Transverse colon (tissue), 4 donors: Measurements from ENCODE around the gene TOMM70. TPM values are rescaled to one million over a fixed set of nuclear protein-coding genes. Genes with fewer than 3 reads are reported as not detected.

Experiments
- DNase-seq: peaks from one replicate; pipeline ENCODE4 v3.0.0-alpha.2; 2019
- H3K27ac ChIP-seq, 4 donors: fragments of 200-600 bp; sonication (generic); 2 replicates each; pipeline ENCODE4 v1.5.1; 2016 to 2018; ENCODE audit warnings: inconsistent platforms in 4 of 4
- H3K27me3 ChIP-seq: fragments of 200-600 bp; sonication (generic); 2 replicates; pipeline ENCODE4 v1.5.1; 2017; ENCODE audit warnings: inconsistent platforms
- H3K36me3 ChIP-seq, 4 donors: fragments of 200-600 bp; sonication (generic); 2 replicates each; pipeline ENCODE4 v1.5.1; 2017 to 2019; ENCODE audit warnings: inconsistent platforms in 4 of 4
- H3K4me1 ChIP-seq, 4 donors: fragments of 200-600 bp; sonication (generic); 2 replicates each; pipeline ENCODE4 v1.5.1; 2017 to 2020; ENCODE audit warnings: inconsistent platforms in 4 of 4
- H3K4me3 ChIP-seq, 4 donors: fragments of 200-600 bp; sonication (generic); 1 replicate in 1 of 4; 2 replicates in 3 of 4; pipeline versions ENCODE4 v1.5.1 to v1.6.1; 2017 to 2019; ENCODE audit warnings: inconsistent platforms in 4 of 4
- H3K9me3 ChIP-seq, 2 donors: fragments of 200-600 bp; sonication (generic); 2 replicates each; pipeline ENCODE4 v1.5.1; 2017 to 2019; ENCODE audit warnings: inconsistent platforms in 2 of 2
- CTCF ChIP-seq, 5 experiments: fragments of 200-600 bp in 3 of 5; fragments of 450-650 bp in 2 of 5; sonication (generic) in 3 of 5; IDR thresholded peaks; 1 replicate in 2 of 5; 2 replicates in 3 of 5; pipeline ENCODE4 v1.5.1; 2016 to 2017; ENCODE audit warnings: antibody characterized with exemption in 5 of 5, inconsistent platforms in 3 of 5, mild to moderate bottlenecking in 2 of 5, moderate library complexity in 1 of 5
- EP300 ChIP-seq: sonication (generic); formaldehyde crosslinking; IDR thresholded peaks from one replicate; pipeline ENCODE4 v1.6.1; 2017; ENCODE audit warnings: antibody characterized with exemption, low read depth
- POLR2A ChIP-seq: fragments of 450-650 bp; IDR thresholded peaks from one replicate; pipeline ENCODE4 v1.6.1; 2016; ENCODE audit warnings: antibody characterized with exemption, mild to moderate bottlenecking, moderate library complexity
- POLR2AphosphoS5 ChIP-seq, 3 donors: sonication (generic); formaldehyde crosslinking; IDR thresholded peaks; one replicate each; pipeline ENCODE4 v1.6.1; 2016; ENCODE audit warnings: antibody characterized with exemption in 3 of 3
- WGBS, 2 donors: methylation state at CpG; one replicate each; pipeline ENCODE4 v1.1.5; 2018; ENCODE audit warnings: low coverage in 1 of 2; 5-methylcytosine and 5-hydroxymethylcytosine counted together
- in situ Hi-C, 4 donors: fragments of 200-750 bp; cut with MboI; loops; one replicate each; pipeline versions ENCODE4 v1.15.0 to v1.15.1; 2017; ENCODE audit warnings: low sequenced_read_pairs in 3 of 4, low pct_ligation_motif_present in 1 of 4, low pct_unique_long_range_greater_than_20kb in 1 of 4
- intact Hi-C: fragments of 100-400 bp; cut with DNase I; formaldehyde crosslinking; loops from one replicate; pipeline ENCODE4 v1.15.1; 2023; ENCODE audit warnings: low total_unique reads
- total RNA-seq, 4 donors: library from RNA; depleted of rRNA; stranded (reverse); fragments of >200 nt; gene quantifications; one replicate each; pipeline ENCODE4 v1.1.0, GENCODE V29; 2016

The TOMM70 gene
- total RNA-seq, 4 donors from 2014 or later = 13.1 to 38.1 (median 33.0) TPM

GRCh38 chr3:100324044-100324443, 76.8 kb downstream of the TOMM70 start:
- H3K27ac ChIP-seq = no peak overlapping the region
- H3K4me3 ChIP-seq = no peak overlapping the region
- no peaks in the 10 kb centered on the region for H3K27me3 ChIP-seq
- in situ Hi-C loops (loop anchor here in 1 of 4 donors (25.0 kb wide), 1 partner anchor 263 kb away; no protein-coding TSS in a partner anchor), intact Hi-C loops (no loop called here)
- peaks cover 0 to 40% (median 18%) of the 10 kb centered on the region in 4 donors for H3K36me3 ChIP-seq
- no peaks in the 10 kb centered on the region for H3K4me1 ChIP-seq
- TF ChIP-seq POLR2A (no peak), EP300 (no peak), POLR2AphosphoS5 (IDR thresholded peaks at IDR 0.05) (no peak), CTCF (IDR thresholded peaks at IDR 0.05) (no peak)
- no peaks in the 10 kb centered on the region for H3K9me3 ChIP-seq
- no peak for DNase-seq

DNA sequence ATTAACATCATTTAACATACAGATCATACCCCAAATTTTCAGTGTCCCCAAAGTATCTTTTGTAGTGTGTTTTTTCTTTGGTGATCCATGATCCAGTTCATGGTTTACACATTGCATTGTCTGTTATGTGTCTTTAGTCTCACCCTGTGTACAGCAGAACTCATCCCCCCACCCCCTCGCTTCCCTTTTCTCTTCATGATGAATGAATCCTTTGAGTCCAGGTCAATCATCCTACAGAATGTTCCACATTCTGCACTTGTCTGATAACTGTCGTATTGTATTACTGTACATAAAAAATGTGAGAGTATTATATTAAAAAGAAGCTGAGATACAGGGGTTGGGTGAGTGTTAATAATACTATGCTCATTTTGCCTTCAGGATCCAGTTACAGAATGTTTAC, 80.9 kb downstream of the TOMM70 start:
- TF ChIP-seq CTCF (IDR thresholded peaks at IDR 0.05) = no peak
- TF ChIP-seq EP300 = no peak
- TF ChIP-seq POLR2A = no peak
- H3K4me1 ChIP-seq = peaks cover 0 to 6% (median 2%) of the 10 kb centered on the region in 4 donors
- intact Hi-C loops = no loop called here
- H3K4me3 ChIP-seq = no peak overlapping the region
- H3K27ac ChIP-seq = no peak overlapping the region
- H3K36me3 ChIP-seq = peaks cover 0 to 40% (median 15%) of the 10 kb centered on the region in 4 donors
- no peaks in the 10 kb centered on the region for H3K27me3 ChIP-seq
- DNase-seq = no peak
- 94 to 95% methylated on average over 2 of the region's 2 CpGs for WGBS, 2 donors
- in situ Hi-C loops = loop anchor here in 2 of 4 donors (10.0 to 25.0 kb wide), 2 partner anchors 267 to 275 kb away; no protein-coding TSS in a partner anchor
- no peaks in the 10 kb centered on the region for H3K9me3 ChIP-seq

GRCh38 chr3:100317912-100318311, 83.0 kb downstream of the TOMM70 start:
- Histone ChIP-seq H3K27me3 (no peaks in the 10 kb centered on the region), H3K4me1 (peaks cover 0 to 6% (median 2%) of the 10 kb centered on the region in 4 donors), H3K4me3 (no peak overlapping the region), H3K36me3 (peaks cover 0 to 31% (median 8%) of the 10 kb centered on the region in 4 donors), H3K9me3 (no peaks in the 10 kb centered on the region), H3K27ac (no peak overlapping the region)
- 67 to 73% methylated on average over 1 to 2 of the region's 2 CpGs for WGBS, 2 donors
- DNase-seq = no peak
- TF ChIP-seq EP300 (no peak), POLR2AphosphoS5 (IDR thresholded peaks at IDR 0.05) (no peak)
- in situ Hi-C loops (loop anchor here in 2 of 4 donors (10.0 to 25.0 kb wide), 2 partner anchors 269 to 277 kb away; no protein-coding TSS in a partner anchor), intact Hi-C loops (no loop called here)

- Histone ChIP-seq H3K36me3 (peaks cover 0 to 31% (median 9%) of the 10 kb centered on the region in 4 donors), H3K9me3 (no peaks in the 10 kb centered on the region), H3K4me1 (peaks cover 0 to 6% (median 2%) of the 10 kb centered on the region in 4 donors), H3K27ac (peak overlapping the region in 1 of 4 donors; percentile 10), H3K27me3 (no peaks in the 10 kb centered on the region), H3K4me3 (no peak overlapping the region)
- in situ Hi-C loops = loop anchor here in 2 of 4 donors (10.0 to 25.0 kb wide), 2 partner anchors 271 to 278 kb away; no protein-coding TSS in a partner anchor
- intact Hi-C loops = no loop called here
- WGBS, 2 donors = 9 to 37% methylated on average over 4 to 8 of the region's 8 CpGs
- TF ChIP-seq POLR2AphosphoS5 (IDR thresholded peaks at IDR 0.05) = no peak
- peak; percentile 60 to 78 (median 66) for TF ChIP-seq CTCF (IDR thresholded peaks at IDR 0.05)
- TF ChIP-seq POLR2A = no peak
- no peak for DNase-seq
These were observed 84.2 kb downstream of the TOMM70 start for GRCh38 chr3:100316641-100317069.

Other genes starting within 250 kb of the TOMM70 start
- gene TBC1D23, start 140.1 kb downstream of the TOMM70 start, total RNA-seq = 10 to 100 TPM; 15.5 to 42.5 (median 34.5) TPM
- gene NIT2, start 66.3 kb downstream of the TOMM70 start, total RNA-seq = 10 to 100 TPM; 13.8 to 25.1 (median 18.8) TPM
- 1 to 10 TPM in 1 of 4 donors, under 1 TPM in 2, not detected in 1; 0.27 to 2.2 (median 0.40) TPM for gene LNP1, start 450 bp upstream of the TOMM70 start, total RNA-seq
- gene TMEM45A, start 91.5 kb upstream of the TOMM70 start, total RNA-seq = 1 to 10 TPM in 3 of 4 donors, under 1 TPM in 1; 0.60 to 4.1 (median 1.5) TPM
- 10 to 100 TPM in 3 of 4 donors, 1 to 10 TPM in 1; 1.8 to 18.3 (median 12.1) TPM for gene ADGRG7, start 208.5 kb upstream of the TOMM70 start, total RNA-seq